HepG2 (cell line): Measurements from ENCODE around the gene RAB1B. TPM values are rescaled to one million over a fixed set of nuclear protein-coding genes. Genes with fewer than 3 reads are reported as not detected.

Experiments
- CREB3 ChIP-seq: sonication (generic); formaldehyde crosslinking; IDR thresholded peaks from 2 replicates; pipeline ENCODE4 v1.5.0; 2020; ENCODE audit warnings: missing genetic modification reagents
- HNRNPLL ChIP-seq: fragments of 200-400 bp; formaldehyde crosslinking; IDR thresholded peaks from 2 replicates; pipeline ENCODE4 v1.6.1; 2017; ENCODE audit warnings: mild to moderate bottlenecking, low read depth, low read length; ENCODE audit not compliant: poor library complexity, severe bottlenecking
- IRF9 ChIP-seq: sonication (generic); formaldehyde crosslinking; IDR thresholded peaks from 2 replicates; pipeline ENCODE4 v1.8.0; 2022; ENCODE audit warnings: missing genetic modification reagents, mild to moderate bottlenecking, borderline replicate concordance
- KDM6A ChIP-seq: IDR thresholded peaks from 2 replicates; pipeline ENCODE4 v1.6.1; 2016; ENCODE audit warnings: low read depth
- MED8 ChIP-seq: sonication (generic); formaldehyde crosslinking; IDR thresholded peaks from 2 replicates; pipeline ENCODE4 v1.8.1; 2023; ENCODE audit warnings: mild to moderate bottlenecking, missing genetic modification reagents; ENCODE audit not compliant: insufficient replicate concordance
- MIXL1 ChIP-seq: IDR thresholded peaks from 2 replicates; pipeline ENCODE4 v1.6.1; 2016
- NCOA2 ChIP-seq: sonication (generic); formaldehyde crosslinking; IDR thresholded peaks from 2 replicates; pipeline ENCODE4 v1.8.0; 2022; ENCODE audit warnings: inconsistent platforms
- PAWR ChIP-seq: sonication (generic); formaldehyde crosslinking; IDR thresholded peaks from 2 replicates; pipeline ENCODE4 v1.4.0; 2020; ENCODE audit warnings: missing genetic modification reagents, mild to moderate bottlenecking, borderline replicate concordance
- PHF21A ChIP-seq: sonication (generic); formaldehyde crosslinking; IDR thresholded peaks from 2 replicates; pipeline ENCODE4 v1.5.0; 2020; ENCODE audit warnings: mild to moderate bottlenecking, missing genetic modification reagents
- RELA ChIP-seq: sonication (generic); formaldehyde crosslinking; IDR thresholded peaks from 2 replicates; pipeline ENCODE4 v1.4.0; 2020; ENCODE audit warnings: missing genetic modification reagents
- RFX3 ChIP-seq: IDR thresholded peaks from 2 replicates; pipeline ENCODE4 v1.6.1; 2016; ENCODE audit warnings: missing biosample characterization, missing genetic modification reagents
- RXRB ChIP-seq: IDR thresholded peaks from 2 replicates; pipeline ENCODE4 v1.6.1; 2016; ENCODE audit warnings: borderline replicate concordance, missing genetic modification reagents, missing compliant biosample characterization
- TMF1 ChIP-seq: sonication (generic); formaldehyde crosslinking; IDR thresholded peaks from 2 replicates; pipeline ENCODE4 v1.8.1; 2022; ENCODE audit warnings: low read depth, missing genetic modification reagents
- XBP1 ChIP-seq: sonication (generic); formaldehyde crosslinking; IDR thresholded peaks from 2 replicates; pipeline ENCODE4 v1.5.0; 2020; ENCODE audit warnings: missing genetic modification reagents
- ZBTB3 ChIP-seq: sonication (generic); formaldehyde crosslinking; IDR thresholded peaks from 2 replicates; pipeline ENCODE4 v1.4.0; 2020; ENCODE audit warnings: low read depth, mild to moderate bottlenecking, moderate library complexity, missing genetic modification reagents, borderline replicate concordance
- ZNF224 ChIP-seq: sonication (generic); formaldehyde crosslinking; IDR thresholded peaks from 2 replicates; pipeline ENCODE4 v1.5.0; 2020; ENCODE audit warnings: mild to moderate bottlenecking, missing genetic modification reagents
- ZNF589 ChIP-seq: sonication (generic); formaldehyde crosslinking; conservative IDR thresholded peaks from 2 replicates; pipeline ENCODE4 v1.8.0; 2022; ENCODE audit warnings: mild to moderate bottlenecking, moderate library complexity, missing genetic modification reagents
- ZNF782 ChIP-seq: sonication (generic); formaldehyde crosslinking; IDR thresholded peaks from 2 replicates; pipeline ENCODE4 v1.4.0; 2020; ENCODE audit warnings: missing genetic modification reagents, mild to moderate bottlenecking, borderline replicate concordance
- polyA plus RNA-seq, 8 experiments: library from polyadenylated mRNA; depleted of rRNA in 3 of 8; stranded (reverse) in 7 of 8; unstranded in 1 of 8; fragments of >200 nt; fragmentation: Illumina TruSeq in 4 of 8; extraction: Trizol in 4 of 8; gene quantifications; 2 replicates each; pipeline versions ENCODE4 v1.2.1 to v1.2.3, GENCODE V29; 2011 to 2016; ENCODE audit warnings: low read depth in 4 of 8, missing spikeins in 1 of 8, mixed read lengths in 1 of 8; ENCODE audit not compliant: insufficient read depth in 1 of 8
- total RNA-seq, 5 experiments: library from RNA; depleted of rRNA; stranded (reverse); fragments of >200 nt; fragmentation: Illumina TruSeq; extraction: Trizol; gene quantifications; 2 replicates each; pipeline ENCODE4 v1.2.3, GENCODE V29; 2016; ENCODE audit warnings: low read depth in 1 of 5
- TF ChIP-seq, protein P1 (sequence below): sonication (generic); formaldehyde crosslinking; IDR thresholded peaks from 2 replicates; pipeline ENCODE4 v1.4.0; 2020; ENCODE audit warnings: mild to moderate bottlenecking, missing genetic modification reagents, borderline replicate concordance
- TF ChIP-seq, protein P2 (sequence below): sonication (generic); formaldehyde crosslinking; IDR thresholded peaks from 2 replicates; pipeline ENCODE4 v1.9.0; 2021; ENCODE audit warnings: missing genetic modification reagents, borderline replicate concordance
- TF ChIP-seq, protein P3 (sequence below): IDR thresholded peaks from 2 replicates; pipeline ENCODE4 v1.6.1; 2018; ENCODE audit warnings: missing genetic modification reagents, mild to moderate bottlenecking, missing compliant biosample characterization
- TF ChIP-seq, protein P4 (sequence below): sonication (generic); formaldehyde crosslinking; IDR thresholded peaks from 2 replicates; pipeline ENCODE4 v1.8.0; 2022; ENCODE audit warnings: missing genetic modification reagents, mild to moderate bottlenecking, inconsistent platforms, borderline replicate concordance

Gene RAB1B
- total and polyA plus RNA-seq, 2 of the 13 experiments (the other 11 are each of a cell fraction or from before 2014, with no cell fraction given): 77.9 to 87.9 TPM

DNA sequence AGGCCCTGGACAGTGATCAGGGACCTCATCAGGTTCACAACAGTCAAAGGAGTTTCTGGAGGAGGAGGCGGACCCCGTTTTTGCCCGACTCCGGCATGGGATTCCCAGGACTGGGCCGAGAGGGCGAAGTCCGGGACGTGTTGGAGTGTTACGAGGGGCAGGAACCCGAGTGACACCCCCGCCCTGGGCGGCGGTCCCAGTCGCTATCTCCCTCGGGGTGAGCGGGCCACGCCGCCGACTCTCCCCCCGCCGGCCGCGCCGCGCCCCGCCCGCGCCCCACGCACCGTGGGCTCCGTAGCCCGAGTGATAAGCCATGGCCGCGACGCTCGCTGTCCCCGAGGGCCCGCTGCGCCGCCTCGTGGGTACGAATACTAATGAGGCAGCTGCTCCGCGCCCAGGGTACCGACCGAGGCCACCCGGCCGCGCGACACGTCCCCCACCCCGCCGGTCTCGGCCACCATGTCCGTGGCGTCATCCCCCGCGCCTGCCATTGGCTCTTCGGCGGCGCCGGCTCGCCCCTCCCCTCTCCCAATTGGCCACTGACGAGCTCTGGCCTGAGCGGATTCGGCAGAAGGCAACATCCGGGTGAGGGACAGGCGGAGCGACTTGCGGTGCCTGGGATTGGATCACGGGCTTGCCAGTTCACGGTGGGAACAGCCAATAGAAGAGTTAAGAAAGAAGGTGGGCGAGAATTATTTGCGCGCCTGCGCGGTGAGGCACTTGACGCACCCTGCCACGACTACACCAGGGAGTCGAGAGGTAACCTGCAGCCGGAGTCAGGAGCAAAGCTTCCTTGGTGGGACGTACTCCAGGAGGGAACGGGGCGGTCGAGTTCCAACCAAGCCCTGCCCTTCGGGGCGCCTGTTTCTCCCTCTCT lies 20.5 kb downstream of the RAB1B start, which contains the start of gene YIF1A (continued):
- TF ChIP-seq, protein P1, sequence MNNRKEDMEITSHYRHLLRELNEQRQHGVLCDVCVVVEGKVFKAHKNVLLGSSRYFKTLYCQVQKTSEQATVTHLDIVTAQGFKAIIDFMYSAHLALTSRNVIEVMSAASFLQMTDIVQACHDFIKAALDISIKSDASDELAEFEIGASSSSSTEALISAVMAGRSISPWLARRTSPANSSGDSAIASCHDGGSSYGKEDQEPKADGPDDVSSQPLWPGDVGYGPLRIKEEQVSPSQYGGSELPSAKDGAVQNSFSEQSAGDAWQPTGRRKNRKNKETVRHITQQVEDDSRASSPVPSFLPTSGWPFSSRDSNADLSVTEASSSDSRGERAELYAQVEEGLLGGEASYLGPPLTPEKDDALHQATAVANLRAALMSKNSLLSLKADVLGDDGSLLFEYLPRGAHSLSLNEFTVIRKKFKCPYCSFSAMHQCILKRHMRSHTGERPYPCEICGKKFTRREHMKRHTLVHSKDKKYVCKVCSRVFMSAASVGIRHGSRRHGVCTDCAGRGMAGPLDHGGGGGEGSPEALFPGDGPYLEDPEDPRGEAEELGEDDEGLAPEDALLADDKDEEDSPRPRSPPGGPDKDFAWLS (CRISPR knock-in tag): no peak
- no peak for TF ChIP-seq ZNF782 (CRISPR knock-in tag)
- no peak; the same call in 1 of the 2 replicates for TF ChIP-seq ZNF589
- TF ChIP-seq NCOA2 (CRISPR knock-in tag): no peak
- peak; percentile 18; the same call in 1 of the 2 replicates for TF ChIP-seq TMF1 (CRISPR knock-in tag)
- peak; percentile 46; the same call in 1 of the 2 replicates for TF ChIP-seq MIXL1 (CRISPR knock-in tag)
- TF ChIP-seq MED8 (CRISPR knock-in tag): no peak
- TF ChIP-seq, protein P2, sequence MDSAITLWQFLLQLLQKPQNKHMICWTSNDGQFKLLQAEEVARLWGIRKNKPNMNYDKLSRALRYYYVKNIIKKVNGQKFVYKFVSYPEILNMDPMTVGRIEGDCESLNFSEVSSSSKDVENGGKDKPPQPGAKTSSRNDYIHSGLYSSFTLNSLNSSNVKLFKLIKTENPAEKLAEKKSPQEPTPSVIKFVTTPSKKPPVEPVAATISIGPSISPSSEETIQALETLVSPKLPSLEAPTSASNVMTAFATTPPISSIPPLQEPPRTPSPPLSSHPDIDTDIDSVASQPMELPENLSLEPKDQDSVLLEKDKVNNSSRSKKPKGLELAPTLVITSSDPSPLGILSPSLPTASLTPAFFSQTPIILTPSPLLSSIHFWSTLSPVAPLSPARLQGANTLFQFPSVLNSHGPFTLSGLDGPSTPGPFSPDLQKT (CRISPR knock-in tag): no peak
- no peak for TF ChIP-seq XBP1
- TF ChIP-seq KDM6A (CRISPR knock-in tag): no peak
- TF ChIP-seq ZNF224 (CRISPR knock-in tag): no peak
- no peak for TF ChIP-seq IRF9 (CRISPR knock-in tag)
- TF ChIP-seq, protein P3, sequence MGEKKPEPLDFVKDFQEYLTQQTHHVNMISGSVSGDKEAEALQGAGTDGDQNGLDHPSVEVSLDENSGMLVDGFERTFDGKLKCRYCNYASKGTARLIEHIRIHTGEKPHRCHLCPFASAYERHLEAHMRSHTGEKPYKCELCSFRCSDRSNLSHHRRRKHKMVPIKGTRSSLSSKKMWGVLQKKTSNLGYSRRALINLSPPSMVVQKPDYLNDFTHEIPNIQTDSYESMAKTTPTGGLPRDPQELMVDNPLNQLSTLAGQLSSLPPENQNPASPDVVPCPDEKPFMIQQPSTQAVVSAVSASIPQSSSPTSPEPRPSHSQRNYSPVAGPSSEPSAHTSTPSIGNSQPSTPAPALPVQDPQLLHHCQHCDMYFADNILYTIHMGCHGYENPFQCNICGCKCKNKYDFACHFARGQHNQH (CRISPR knock-in tag): peak; percentile 39; the same call in 1 of the 2 replicates
- peak; percentile 26 for TF ChIP-seq HNRNPLL
- no peak for TF ChIP-seq PAWR (CRISPR knock-in tag)
- TF ChIP-seq ZBTB3 (CRISPR knock-in tag): no peak
- TF ChIP-seq RFX3 (CRISPR knock-in tag): no peak
- TF ChIP-seq RELA (CRISPR knock-in tag): no peak
- TF ChIP-seq PHF21A (CRISPR knock-in tag): peak; percentile 45
- TF ChIP-seq, protein P4, sequence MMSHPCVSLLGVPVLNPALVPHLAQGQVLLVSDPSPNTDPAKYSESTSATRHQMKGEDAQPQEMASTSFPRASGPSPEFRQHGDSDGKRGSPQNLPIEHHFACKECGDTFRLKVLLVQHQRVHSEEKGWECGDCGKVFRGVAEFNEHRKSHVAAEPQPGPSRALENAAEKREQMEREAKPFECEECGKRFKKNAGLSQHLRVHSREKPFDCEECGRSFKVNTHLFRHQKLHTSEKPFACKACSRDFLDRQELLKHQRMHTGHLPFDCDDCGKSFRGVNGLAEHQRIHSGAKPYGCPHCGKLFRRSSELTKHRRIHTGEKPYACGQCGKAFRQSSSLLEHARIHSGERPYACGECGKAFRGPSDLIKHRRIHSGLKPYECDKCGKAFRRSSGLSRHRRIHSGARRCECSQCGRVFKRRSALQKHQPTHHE (CRISPR knock-in tag): no peak
- no peak for TF ChIP-seq CREB3
- TF ChIP-seq RXRB (CRISPR knock-in tag): no peak
